Adrenal gland (tissue), 5 donors: Measurements from ENCODE around the gene TPM1.

Experiments used
- POLR2A ChIP-seq, 2 donors: fragments of 450-650 bp; IDR thresholded peaks; one replicate each; pipeline ENCODE4 v1.6.1; 2017; ENCODE audit warnings: antibody characterized with exemption in 2 of 2, mild to moderate bottlenecking in 2 of 2, moderate library complexity in 1 of 2
- TF ChIP-seq, protein P1 (sequence below), 6 experiments: fragments of 450-650 bp in 4 of 6; fragments of 200-600 bp in 2 of 6; sonication (generic) in 1 of 6; IDR thresholded peaks; 1 replicate in 5 of 6; 2 replicates in 1 of 6; pipeline versions ENCODE4 v1.5.1 to v1.8.0; 2016 to 2021; ENCODE audit warnings: antibody characterized with exemption in 6 of 6, mild to moderate bottlenecking in 2 of 6, moderate library complexity in 1 of 6
- donor health status: DM: no; HTN: no; CAD: no.

- TF ChIP-seq, protein P1, sequence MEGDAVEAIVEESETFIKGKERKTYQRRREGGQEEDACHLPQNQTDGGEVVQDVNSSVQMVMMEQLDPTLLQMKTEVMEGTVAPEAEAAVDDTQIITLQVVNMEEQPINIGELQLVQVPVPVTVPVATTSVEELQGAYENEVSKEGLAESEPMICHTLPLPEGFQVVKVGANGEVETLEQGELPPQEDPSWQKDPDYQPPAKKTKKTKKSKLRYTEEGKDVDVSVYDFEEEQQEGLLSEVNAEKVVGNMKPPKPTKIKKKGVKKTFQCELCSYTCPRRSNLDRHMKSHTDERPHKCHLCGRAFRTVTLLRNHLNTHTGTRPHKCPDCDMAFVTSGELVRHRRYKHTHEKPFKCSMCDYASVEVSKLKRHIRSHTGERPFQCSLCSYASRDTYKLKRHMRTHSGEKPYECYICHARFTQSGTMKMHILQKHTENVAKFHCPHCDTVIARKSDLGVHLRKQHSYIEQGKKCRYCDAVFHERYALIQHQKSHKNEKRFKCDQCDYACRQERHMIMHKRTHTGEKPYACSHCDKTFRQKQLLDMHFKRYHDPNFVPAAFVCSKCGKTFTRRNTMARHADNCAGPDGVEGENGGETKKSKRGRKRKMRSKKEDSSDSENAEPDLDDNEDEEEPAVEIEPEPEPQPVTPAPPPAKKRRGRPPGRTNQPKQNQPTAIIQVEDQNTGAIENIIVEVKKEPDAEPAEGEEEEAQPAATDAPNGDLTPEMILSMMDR (IDR thresholded peaks at IDR 0.05) = no peak
- no peak for TF ChIP-seq POLR2A (IDR thresholded peaks at IDR 0.05)
These were observed 41.8 kb upstream of the TPM1 start for GRCh38 chr15:63000706-63001105.
